Hematopoietic multipotent progenitor cell treated with erythropoietin and hydrocortisone succinate and interleukin-3 and kit ligand, for 17 days (in vitro differentiated cells): Measurements from ENCODE around the gene NHEJ1.

Experiments used
- DNase-seq: peaks from one replicate; pipeline ENCODE4 v3.0.0-alpha.2; 2015; ENCODE audit warnings: low spot score

NHEJ1 gene

GRCh38 chr2:219028996-219029828 lies 131.4 kb downstream of the NHEJ1 start:
- no peak for DNase-seq

DNA sequence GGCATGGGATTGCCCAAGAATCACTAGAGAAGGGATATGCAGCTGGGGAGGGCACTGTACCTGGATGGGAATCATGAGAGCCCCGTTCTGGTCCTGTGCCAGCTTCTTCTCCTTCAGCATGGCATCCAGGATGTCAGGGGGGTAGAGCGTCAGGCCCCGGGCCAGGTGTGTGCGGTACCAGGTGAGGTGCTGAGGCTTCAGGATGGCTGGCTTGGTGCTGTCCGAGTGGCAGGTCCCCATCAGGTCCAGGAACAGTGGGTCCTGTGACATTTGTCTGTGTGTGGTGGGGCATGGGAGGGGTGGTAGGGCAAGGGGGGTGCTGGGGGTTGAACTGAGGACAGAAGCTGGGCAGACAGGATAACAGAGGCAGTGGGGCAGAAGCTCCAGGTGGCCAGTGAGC lies 132.5 kb downstream of the NHEJ1 start:
- no peak for DNase-seq

DNA sequence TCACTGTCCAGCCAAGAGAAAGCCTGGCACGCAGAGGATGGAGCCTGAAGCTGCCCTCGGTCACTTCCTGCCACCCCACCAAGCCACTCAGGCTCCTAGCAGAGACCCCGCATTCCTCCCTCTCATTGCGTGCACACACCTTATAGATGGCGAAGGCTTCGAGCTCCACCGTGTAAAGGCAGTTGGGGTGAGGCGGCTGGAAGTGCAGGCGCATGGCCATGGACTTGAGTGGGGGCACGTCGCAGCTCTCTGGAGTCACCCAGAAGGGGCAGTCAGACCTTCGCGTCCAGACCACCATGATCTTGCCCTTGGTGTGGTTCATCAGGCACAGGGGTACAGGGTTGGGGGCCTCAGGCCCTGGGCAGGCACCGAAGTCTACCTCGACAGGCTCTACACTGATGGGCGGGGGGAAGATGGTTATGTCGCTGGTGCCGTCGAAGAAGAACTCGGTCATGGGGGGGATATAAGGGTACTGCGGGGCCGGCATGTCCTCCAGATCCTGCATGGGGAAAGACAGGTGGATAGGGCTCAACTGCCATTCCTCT lies 133.0 kb downstream of the NHEJ1 start:
- DNase-seq = no peak

- DNase-seq = no peak
Observed at GRCh38 chr2:219026946-219027345, 133.7 kb downstream of the NHEJ1 start.

DNA sequence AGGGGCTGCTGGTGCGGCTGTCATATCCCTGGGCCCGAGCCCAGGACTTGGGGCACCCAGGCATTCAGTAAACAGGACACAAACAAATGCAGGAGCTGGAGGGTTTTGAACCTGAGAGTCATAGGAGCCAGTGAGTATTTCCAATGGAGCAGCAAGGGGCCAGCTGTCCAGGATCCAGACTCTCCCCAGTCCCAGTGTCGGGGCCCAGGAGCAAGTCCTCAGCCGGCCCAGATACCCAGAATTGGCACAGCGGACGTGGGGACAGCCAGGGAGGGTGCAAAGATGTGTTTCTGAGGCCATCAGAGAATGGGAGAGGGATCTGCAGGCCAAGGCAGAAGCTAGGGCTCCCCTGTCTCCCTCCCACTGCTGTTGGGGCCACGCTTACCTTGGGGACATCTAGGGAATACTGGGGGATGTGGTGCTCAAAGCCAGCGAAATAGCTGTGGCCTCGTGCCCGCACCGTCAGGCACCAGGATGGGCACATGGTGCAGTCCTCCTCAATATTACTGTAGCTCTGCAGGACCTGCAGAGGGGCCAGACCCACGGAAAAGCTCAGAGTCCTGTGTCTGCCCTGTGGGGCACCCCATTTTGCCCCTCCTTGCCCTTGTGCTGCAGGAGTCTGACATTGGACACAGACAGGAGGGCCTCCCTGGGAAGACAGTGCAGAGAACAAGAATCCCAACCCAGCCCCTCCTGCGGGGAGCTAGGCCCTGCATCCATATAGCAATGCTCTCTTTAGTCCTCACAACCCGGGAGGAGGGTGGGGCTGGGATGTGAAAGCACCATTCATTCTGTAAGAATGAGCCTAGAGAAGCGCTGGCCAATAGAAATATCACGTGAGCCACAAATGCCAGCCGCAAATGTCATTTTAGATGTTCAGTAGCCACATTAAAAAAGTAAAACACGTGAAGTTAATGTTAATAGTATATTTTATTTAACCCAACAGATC lies 134.7 kb downstream of the NHEJ1 start:
- DNase-seq = no peak
